PFSK-1 (cell line): ENCODE measurements around the gene GAMT.
A peak's percentile ranks its signal among the peaks of the same experiment; 100 is the strongest.

Experiments
- FOXP2 ChIP-seq: optimal IDR thresholded peaks from 2 replicates; pipeline ENCODE3; 2011; ENCODE audit warnings: borderline replicate concordance, control low read depth, inconsistent platforms; ENCODE audit not compliant: insufficient read depth; ENCODE audit errors: extremely low read length, extremely low read depth
- POLR2AphosphoS5 ChIP-seq: IDR thresholded peaks from 2 replicates; pipeline ENCODE4 v1.6.1; 2012; ENCODE audit warnings: low read depth, mild to moderate bottlenecking, control low read depth, low read length, moderate library complexity
- REST ChIP-seq, 2 experiments: IDR thresholded peaks; 2 replicates each; pipeline versions ENCODE4 v1.6.1 to v1.8.0; 2011 to 2012; ENCODE audit warnings: low read depth in 2 of 2, low read length in 2 of 2, control low read depth in 1 of 2, inconsistent platforms in 1 of 2, mild to moderate bottlenecking in 1 of 2, moderate library complexity in 1 of 2; ENCODE audit not compliant: insufficient read depth in 1 of 2
- SIN3A ChIP-seq: IDR thresholded peaks from 2 replicates; pipeline ENCODE4 v1.6.1; 2012; ENCODE audit warnings: mild to moderate bottlenecking, low read length, moderate library complexity, borderline replicate concordance; ENCODE audit not compliant: insufficient read depth
- TAF1 ChIP-seq: IDR thresholded peaks from 2 replicates; pipeline ENCODE4 v1.6.1; 2012; ENCODE audit warnings: low read length, control low read depth, borderline replicate concordance; ENCODE audit not compliant: insufficient read depth

The GAMT gene

DNA sequence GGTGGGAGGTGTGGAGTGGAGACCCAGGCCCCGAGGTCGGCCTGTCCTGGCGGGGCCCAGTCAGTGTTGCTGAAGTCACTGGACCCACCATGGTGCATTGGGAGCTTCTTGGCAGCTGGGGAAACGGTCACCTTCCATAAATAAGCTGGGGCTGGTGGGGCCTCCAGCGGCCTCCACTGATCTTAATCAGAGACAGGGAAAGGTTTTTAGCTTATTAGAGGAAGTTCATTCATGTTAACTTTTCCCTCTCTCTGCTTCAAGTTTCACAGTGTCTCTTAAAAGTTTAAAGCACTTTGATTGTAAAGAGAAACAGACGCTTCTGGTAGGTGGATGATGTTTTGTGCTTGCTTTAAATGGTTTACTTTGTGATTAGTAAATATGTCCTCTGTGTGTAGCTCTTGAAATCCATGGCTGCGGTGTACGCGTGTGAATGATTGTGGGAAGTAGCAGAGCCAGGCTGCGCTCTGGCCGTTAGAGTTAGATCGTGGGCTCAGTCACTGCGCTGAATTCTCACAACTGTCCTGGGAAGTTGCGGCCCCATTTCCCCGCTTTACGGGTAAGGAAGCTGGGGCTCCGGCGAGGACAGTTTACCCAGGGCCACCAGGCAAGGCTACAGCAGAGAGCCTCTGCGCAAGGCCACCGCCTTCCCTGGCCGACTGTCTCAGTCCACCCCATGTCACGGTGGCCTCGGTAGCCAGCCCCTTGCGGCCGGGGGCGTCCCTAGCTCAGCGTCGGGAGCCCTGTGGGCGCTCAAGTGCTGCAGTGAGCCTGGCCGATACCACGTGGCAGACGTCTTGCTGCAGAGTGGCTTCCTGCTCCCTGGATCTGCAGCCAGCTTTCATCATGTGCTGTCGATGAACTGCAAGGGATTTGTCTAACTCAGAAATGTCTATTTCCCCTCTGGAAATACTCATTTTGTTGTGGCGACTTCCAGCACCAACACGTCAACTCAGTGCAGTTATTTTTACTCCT lies 34.2 kb downstream of the GAMT start:
- TF ChIP-seq FOXP2 (peak; percentile 29), TAF1 (no peak), POLR2AphosphoS5 (no peak)

GRCh38 chr19:1366296-1366695 lies 35.0 kb downstream of the GAMT start:
- TF ChIP-seq SIN3A (no peak), REST (IDR thresholded peaks at IDR 0.05; ENCODE audit: insufficient read depth in 1 of 2, low read depth in 2 of 2, low read length in 2 of 2) (no peak), TAF1 (no peak), POLR2AphosphoS5 (no peak), FOXP2 (no peak)

GRCh38 chr19:1365319-1366269 lies 35.7 kb downstream of the GAMT start:
- TF ChIP-seq SIN3A (no peak), POLR2AphosphoS5 (no peak), REST (IDR thresholded peaks at IDR 0.05; ENCODE audit: insufficient read depth in 1 of 2, low read depth in 2 of 2, low read length in 2 of 2) (no peak), TAF1 (no peak), FOXP2 (no peak)

GRCh38 chr19:1364070-1364704 lies 37.2 kb downstream of the GAMT start:
- no peak for TF ChIP-seq SIN3A
- TF ChIP-seq REST (IDR thresholded peaks at IDR 0.05; ENCODE audit: insufficient read depth in 1 of 2, low read depth in 2 of 2, low read length in 2 of 2) = no peak
- TF ChIP-seq POLR2AphosphoS5 = no peak
- no peak for TF ChIP-seq FOXP2
- no peak for TF ChIP-seq TAF1

DNA sequence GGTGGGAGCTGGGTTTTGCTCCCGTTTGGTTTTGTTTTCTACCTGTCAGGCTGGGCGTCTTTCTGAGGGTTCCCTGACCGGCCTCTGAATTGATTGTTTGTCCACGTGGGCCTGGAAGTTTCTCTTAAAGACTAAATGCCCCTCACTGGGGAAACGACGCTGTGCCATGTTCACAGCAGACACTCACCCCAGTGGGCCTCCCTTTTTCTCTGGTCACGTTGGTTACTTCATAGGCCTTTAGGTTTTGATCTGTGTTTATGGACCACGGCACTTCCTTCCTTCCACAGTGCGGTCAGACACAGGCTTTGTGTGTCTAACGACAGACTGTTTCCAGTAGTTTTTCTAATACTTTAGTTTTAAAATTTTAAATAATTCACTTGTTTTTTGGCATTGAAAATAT lies 37.7 kb downstream of the GAMT start:
- TF ChIP-seq POLR2AphosphoS5 = no peak
- no peak for TF ChIP-seq TAF1
- TF ChIP-seq REST (IDR thresholded peaks at IDR 0.05; ENCODE audit: insufficient read depth in 1 of 2, low read depth in 2 of 2, low read length in 2 of 2) = no peak
- no peak for TF ChIP-seq FOXP2
- TF ChIP-seq SIN3A = no peak
